Activated CD4-positive, alpha-beta T cell treated with anti-CD3 and anti-CD28 coated beads, Interleukin-2, amount 50 U/mL, for 48 hours (primary cell): ENCODE data around the gene DENND4B.
"Not testable (repeated sequence)": the region's sequence is repeated elsewhere in the genome, so short reads cannot be mapped to it uniquely, and the experiment has no call there.

Source experiments
- DNase-seq, 2 experiments: peaks; one replicate each; pipeline ENCODE4 v3.0.0-alpha.2; 2020

DENND4B gene, protein sequence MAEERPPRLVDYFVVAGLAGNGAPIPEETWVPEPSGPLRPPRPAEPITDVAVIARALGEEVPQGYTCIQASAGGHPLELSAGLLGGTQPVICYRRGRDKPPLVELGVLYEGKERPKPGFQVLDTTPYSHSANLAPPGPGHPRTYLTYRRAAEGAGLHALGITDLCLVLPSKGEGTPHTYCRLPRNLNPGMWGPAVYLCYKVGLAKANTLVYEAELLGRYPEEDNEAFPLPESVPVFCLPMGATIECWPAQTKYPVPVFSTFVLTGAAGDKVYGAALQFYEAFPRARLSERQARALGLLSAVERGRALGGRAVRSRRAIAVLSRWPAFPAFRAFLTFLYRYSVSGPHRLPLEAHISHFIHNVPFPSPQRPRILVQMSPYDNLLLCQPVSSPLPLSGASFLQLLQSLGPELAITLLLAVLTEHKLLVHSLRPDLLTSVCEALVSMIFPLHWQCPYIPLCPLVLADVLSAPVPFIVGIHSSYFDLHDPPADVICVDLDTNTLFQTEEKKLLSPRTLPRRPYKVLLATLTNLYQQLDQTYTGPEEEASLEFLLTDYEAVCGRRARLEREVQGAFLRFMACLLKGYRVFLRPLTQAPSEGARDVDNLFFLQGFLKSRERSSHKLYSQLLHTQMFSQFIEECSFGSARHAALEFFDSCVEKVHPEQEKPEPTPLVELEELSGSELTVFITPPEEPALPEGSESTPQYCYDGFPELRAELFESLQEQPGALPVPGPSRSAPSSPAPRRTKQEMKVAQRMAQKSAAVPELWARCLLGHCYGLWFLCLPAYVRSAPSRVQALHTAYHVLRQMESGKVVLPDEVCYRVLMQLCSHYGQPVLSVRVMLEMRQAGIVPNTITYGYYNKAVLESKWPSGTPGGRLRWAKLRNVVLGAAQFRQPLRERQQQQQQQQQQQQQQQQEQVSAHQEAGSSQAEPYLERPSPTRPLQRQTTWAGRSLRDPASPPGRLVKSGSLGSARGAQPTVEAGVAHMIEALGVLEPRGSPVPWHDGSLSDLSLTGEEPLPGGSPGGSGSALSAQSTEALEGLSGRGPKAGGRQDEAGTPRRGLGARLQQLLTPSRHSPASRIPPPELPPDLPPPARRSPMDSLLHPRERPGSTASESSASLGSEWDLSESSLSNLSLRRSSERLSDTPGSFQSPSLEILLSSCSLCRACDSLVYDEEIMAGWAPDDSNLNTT (N-terminal part only)

DNA sequence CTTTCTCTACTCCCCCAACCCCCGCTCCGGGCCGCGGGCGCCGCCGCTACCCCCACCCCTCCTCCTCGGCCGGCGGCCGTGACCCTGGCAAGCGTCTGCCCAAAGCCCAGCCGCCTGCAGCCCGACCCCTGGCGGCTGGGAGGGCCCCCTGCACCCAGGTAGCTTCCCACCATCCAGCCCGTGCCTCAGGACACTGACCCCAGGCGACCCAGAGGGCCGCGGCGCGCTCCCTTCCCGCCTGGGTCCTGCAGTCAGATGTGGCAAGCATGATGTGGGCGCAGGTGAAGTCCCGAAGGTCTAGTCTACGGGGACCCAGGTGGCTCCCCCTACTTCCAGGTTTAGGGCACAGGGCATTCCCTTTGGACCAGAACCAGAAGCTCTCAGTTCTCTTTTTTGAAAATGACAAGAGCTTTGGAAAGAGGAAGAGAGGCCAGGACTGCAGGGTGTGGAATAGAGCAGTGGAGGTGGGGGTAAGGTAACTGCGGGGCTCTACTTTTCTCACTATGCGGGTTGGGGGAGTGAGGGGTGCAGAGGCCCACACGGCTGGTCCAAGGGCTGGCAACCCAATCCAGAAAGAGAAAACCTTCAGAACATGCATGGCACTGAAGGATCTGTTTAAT is at the start of gene DENND4B:
DENND4B (minus strand) TSS at position 97 of the 620 bp plus-strand sequence. CDS start 2,344 bp downstream, outside the sequence.
- peak; percentile 76 to 79 for DNase-seq

DNA sequence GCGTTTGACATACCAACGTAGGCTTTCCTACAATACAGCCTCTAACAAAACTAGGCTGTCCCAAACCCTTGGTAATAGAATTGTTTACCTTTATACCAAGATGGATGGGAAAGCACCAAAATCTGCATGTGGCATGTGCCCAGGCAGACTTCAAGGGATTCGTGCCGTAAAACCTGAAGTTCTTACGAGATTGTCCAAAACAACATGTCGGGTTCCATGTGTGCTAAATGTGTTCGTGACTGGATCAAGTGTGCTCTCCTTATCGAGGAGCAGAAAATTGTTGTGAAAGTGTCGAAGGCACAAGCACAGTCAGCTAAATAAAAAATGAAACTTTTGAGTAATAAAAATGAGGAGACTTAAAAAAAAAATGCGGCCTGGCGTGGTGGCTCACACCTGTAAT is 49.1 kb upstream of the DENND4B start:
- no peak for DNase-seq

DNA sequence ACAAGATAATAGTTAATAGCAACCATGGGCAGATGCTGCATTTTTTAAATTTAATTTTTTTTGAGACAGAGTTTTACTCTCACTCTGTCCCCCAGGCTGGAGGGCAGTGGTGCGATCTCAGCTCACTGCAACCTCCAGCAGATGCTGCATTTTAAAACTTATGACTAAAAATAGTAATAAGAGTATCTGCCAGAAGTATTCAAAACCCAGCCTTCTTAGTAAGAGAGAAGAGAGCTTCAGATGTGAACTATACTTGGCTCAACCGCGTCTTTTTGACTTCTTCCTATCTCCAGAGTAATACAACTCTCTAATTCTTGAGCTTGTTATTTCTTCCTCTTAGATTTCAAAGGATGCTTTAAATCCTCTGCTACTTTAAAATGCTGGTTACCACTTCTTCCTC is 48.7 kb upstream of the DENND4B start:
- DNase-seq, result no peak

DNA sequence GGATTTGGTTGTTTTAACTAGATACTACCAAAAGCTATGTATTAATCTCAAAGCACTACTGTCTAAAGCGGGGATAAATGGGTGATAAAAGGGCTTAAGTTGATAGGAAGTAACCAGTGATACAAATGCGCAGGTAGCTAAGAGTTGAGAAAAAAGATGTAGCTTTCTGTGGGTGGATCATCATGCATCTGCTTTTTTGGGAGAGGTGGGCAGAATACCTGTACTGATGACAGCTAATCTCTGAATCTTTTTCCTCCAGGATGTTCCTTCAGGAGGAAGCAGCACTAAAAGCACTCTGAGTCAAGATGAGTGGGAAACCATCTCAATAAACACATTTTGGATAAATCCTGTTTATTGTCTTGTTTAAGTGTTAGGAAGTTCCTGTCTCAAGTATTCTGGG is 45.3 kb upstream of the DENND4B start:
- DNase-seq, result no peak

DNA sequence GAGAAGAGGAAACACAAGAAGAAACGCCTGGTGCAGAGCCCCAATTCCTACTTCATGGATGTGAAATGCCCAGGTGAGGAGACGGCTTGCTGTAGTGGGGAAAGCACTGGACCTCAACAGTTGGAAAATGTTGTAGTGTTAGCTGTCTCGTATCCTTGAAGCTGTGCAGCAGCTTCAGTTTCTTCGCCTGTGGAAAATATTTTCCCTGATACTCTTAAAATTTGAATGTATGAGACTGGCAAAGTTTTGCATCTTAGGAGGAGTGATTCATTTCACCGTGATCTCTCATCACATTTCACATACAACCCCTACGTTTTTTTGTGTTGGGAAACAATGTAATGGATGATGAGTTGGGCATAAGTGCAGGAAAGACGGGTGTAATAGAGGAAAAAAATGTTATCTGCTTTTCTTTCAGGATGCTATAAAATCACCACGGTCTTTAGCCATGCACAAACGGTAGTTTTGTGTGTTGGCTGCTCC is 44.7 kb upstream of the DENND4B start:
- no peak for DNase-seq

DNA sequence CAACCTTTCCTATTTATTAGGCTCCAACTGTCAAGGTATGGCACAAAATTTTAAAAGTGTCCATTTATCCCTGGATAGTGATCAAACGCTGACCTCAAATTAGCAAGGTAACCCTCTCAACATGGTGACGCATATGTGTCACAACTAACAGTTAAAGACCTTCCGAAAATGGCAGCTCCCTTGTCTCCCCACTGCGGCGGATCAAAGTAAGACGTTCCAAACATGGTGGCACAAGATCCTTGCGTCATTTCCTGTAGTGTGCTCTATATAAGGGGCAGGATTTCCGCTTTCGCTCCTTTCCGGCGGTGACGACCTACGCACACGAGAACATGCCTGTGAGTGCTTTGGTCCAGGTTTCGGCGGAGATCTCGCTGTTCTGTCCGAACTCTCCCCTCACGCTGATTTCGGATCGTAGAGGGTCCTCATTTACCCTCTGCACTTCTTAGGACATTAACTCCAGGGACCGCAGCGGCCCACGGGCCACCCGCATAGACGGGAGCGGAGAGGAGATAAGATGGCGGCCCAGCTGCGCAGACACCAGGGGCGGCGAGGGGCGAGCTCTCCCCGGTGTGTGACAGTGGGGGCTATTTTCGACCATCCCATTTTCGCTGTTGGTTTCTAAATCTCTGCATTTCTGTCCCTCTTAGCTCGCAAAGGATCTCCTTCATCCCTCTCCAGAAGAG is 44.1 kb upstream of the DENND4B start, which contains the start of gene RPS27:
RPS27 (plus strand) TSS at position 295 of the 683 bp plus-strand sequence; CDS start at position 330, 35 bp downstream.
- peak; percentile 79 to 86 for DNase-seq

DNA sequence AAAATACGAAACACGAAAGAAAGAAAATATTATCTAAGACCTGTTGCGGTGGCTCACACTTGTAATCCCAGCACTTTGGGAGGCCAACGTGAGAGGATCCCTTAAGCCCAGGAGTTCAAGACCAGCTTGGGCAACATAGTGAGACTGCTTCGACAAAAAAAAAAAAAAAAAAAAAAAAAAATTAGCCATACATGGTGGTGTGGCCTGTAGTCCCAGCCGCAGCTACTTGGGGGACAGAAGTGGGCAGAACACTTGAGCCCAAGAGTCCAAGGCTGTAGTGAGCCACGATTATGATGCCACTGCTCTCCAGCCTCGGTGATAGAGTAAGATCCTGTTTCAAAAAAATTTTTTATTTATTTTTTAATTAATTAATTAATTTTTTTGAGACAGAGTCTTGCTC is 41.1 kb upstream of the DENND4B start:
- DNase-seq, result no peak

DNA sequence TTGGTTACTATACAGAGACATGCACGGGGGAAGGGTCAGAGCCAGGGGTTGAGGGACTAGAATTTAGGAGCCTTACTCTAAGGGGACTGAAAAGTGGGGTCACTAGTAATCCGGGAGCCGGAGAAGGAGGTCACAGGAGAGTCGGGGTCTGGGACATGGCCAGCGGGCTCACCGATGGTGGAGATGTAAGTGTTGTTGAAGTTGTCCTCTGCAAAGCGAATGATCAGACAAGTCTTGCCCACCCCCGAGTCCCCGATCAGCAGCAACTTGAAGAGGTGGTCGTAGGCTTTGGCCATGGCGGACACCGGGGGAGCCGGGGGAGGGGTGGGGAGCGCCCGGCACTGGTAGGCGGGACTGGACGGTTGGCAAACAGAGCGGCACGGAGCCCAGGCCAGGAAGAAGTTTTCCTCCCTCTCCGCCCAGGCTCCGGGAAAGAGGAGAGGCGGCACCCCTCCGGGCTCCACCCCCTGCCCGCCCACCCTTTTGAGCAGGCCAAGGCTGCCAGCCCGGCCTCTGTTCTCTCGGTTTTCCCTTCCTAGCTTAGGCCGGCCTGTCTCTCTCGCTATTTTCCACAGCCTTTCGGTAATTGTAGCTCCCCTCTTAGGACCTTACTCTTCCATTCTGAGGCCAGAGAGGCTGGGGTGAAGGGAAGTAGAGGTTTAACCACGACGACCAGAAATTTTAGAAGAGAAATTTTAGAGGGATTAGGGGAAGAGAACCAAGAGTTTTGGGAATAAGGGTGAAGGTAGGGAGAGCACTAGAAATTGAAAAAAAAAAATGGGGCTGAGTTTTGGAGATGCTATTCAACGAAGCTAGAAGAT is 39.6 kb upstream of the DENND4B start, which contains the start of gene RAB13:
RAB13 (minus strand) TSS at position 399 of the 821 bp plus-strand sequence; CDS start at position 296, 103 bp downstream.
- DNase-seq, result no peak

DNA sequence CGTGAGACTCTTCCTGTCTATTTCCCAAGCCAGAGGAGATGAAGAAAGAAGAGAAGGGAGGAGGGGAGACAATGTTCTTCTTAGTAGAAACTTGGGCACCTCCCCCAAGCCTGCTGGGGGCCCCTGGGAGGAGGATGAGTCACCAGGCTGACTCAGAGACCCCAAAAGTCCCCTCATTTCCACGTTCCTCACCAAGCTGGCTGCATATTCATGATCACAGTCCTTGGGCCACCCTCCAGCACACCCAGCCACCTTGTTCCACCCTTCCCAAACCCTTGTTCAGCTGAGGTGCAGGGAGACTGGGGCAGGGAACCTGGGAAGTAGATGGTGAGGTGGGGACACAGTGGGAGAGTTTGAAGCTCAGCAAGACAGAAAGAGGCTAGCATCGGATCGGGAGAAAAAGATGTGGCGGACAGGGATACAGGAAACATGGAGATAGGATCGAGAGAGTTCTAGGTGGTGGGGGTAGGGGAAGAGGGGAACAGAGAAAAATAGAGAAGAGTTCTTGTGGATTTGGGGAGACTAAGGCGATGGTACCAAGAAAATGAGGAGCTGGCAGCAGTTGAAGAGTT is 38.9 kb upstream of the DENND4B start:
- DNase-seq, result peak; percentile 49 to 60

DNA sequence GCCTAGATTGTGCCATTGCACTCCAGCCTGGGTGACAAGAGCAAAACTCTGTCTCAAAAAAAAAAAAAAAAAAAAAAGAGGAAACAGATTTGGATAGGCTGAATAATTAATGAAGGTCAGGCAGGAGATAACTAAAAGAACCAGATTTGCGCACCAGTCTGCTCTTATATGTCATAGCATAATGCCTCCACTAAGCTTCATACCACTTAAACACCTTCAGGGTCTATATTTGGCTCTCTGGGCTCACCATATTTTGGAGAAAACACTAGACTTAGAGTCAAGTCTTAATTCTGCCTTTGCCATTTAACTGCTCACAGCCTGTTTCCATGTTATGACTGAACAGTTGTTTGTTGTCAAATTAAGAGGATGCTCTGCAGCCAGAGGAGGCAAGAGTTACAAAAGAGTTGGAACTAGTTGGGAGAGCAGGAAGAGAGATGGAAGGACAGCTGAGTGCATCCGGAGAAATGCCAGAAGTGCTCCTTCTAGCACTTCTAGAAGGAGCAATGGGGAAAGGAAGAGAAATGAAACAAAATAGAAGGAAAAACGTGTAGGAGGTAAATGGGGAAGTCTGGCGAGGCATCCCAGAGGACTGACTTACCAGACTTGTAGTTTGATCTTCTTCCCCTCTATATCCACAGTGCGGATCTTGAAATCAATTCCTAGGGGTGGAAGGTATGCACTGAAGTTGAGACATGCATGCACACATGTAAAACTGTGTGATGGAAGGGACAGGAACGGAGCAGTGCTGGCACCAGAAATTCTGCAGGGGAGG is 37.8 kb upstream of the DENND4B start:
- no peak for DNase-seq

DNA sequence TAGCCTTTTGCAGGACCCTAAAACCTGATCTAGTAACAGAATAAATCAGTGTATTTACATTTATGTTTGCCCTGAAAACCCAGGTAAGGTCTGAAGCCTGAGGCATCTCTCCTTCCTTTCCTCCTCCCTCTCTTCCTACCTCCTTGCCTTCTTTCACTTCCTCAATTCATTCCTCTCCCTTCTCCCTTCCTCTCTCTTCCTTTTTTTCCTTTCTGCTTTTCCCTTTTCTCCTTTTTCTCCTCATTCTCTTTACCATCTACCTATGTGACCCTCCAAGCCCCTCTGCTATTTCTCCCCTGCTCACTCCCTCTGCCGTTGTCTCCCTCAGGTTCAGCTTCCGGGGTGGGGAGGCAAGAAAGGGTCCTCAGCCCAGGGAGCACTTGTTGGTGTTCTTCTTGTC is 35.2 kb upstream of the DENND4B start:
- not testable (repeated sequence) for DNase-seq

DNA sequence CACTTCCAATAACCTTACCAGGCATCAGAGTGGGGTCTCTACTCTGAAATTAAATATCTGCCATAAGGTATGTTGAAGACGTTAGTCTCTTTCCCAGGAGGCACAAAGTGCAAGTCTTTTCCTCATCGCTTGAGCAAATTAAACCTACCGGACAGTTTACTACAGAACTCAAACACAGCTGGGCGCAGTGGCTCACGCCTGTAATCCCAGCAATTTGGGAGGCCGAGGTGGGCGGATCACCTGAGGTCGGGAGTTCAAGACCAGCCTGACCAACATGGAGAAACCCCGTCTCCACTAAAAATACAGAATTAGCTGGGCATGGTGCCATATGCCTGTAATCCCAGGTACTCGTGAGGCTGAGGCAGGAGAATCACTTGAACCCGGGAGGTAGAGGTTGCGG is 32.6 kb upstream of the DENND4B start:
- not testable (repeated sequence) for DNase-seq

DNA sequence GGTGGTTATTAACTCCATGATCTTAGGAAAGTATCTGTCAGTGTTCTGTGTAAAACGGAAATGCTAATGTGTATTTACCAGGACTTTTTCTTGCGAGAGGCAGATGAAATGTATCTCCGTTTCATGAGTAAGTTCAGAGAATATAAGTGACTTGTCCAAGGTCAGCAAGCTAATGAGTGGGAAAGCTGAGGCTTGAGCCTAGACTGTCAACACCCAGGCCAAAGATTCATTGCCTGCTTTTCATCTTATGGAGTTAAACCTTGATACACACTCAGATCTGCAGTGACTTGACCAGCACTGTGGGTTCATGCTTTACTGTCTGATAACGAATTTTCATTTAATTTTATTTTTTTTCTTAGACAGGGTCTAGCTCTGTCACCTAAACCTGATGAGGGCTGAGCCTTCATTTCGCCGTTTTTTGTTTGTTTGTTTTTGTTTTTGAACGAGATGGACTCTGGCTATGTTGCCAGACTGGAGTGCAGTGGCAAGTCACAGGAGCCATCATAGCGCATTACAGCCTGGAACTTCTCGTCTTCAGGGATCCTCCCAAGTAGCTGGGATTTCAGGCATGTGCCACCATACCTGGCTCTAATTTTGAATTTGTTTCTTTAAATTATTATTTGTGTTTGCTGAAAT is 31.9 kb upstream of the DENND4B start:
- DNase-seq, result no peak

DNA sequence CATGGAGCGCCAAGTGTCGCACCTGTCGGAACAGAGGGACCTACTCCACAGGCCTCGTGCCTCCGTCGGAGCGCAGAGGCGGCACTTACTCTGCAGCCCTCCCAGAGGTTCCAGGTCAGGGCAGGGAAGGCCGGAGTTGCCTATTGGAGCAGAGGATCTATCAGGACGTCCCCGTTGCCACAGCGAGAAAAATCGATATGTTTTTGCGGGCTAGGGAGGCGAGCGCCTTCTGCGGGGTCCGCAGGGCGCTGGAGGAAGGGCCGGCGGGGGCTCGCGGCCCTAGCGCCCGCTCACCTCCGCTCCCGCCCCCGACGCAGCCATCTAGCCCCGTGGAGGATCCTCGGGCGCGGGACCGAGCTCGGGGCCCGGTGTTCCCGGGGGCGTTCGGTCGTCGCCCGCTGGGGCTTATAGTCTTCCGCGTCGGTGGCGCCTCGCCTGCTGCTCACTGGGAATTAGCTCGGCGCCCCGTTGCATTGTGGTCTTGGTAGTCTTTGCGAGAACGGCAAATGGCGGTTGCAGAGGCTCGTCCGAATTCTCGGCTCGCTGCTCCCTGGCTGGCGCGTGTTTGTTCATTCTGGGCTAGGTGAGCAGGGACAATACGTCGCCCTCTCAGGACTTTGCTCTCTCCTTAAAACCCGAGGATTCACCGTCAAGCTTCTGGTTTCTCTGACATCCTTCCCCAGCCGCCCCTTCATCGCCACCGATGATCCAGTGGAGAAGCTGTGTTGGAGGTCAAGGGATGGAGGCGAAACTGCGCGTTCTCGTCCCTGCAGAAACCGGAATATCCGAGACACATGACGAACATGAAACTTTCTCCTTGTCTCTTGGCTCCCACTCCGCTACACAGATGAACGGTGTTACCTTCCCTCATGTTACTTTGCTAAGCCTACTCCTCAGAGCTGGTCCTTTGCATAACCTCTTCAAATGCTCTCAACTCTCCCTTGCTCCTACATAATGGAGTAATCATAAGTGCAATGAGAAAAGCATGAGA is 31.0 kb upstream of the DENND4B start, which contains the start of gene JTB:
JTB (minus strand) TSS at position 425 of the 991 bp plus-strand sequence; CDS start at position 3, 422 bp downstream.
- peak; percentile 86 to 90 for DNase-seq

DNA sequence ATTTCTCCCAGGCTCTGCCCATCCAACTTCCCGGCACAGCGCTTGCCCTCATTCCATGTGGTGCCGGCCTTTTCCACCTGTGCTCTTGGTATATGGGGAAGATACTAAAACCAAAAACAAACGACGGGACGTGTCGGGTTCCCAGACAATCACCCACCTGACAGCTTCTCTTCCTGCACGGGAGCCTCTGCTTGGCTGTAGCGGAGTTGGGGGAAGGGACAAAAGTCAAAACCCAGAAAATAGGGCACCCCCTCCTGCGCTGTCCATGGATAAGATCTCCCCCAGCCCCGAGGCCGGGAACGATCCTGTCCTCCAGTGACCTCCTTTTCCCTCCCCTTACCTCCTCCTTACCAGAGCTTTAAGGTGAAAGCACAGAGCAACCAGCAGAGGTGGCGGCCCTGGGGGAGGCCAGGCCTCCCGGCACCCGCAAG is 30.3 kb upstream of the DENND4B start:
- DNase-seq, result no peak

DNA sequence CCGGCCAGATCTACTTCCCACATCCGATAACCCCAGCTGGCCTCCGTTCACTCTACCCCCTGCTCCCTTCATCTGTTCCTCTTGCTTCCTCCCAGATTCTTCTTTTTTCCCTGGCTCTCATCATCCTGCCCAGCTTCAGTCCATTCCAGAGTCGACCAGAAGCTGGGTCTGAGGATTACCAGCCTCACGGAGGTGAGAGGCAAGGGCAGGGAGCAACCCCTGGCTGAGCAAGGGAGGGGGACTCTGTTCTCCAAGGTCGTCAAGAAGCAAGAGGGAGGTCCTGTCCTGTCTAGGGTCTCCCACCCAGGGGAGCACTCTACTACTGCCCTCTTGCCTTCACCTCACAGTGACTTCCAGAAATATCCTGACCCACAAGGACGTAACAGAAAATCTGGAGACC is 27.0 kb upstream of the DENND4B start:
- no peak for DNase-seq

DNA sequence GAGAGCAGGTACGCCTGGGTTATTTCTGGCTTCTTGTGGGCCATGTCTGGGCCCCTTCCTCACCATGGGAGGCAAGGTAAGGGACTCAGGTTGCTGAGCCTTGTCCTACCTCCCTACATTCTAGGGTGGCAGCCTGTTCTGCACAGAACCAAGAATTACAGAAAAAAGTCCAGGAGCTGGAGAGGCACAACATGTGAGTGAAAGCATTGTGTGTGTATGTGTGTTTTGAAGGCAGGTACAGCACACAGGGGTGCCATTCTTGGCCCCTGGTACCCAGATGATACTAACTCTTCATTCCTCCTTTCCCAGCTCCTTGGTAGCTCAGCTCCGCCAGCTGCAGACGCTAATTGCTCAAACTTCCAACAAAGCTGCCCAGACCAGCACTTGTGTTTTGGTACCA is 26.6 kb upstream of the DENND4B start:
- no peak for DNase-seq

DNA sequence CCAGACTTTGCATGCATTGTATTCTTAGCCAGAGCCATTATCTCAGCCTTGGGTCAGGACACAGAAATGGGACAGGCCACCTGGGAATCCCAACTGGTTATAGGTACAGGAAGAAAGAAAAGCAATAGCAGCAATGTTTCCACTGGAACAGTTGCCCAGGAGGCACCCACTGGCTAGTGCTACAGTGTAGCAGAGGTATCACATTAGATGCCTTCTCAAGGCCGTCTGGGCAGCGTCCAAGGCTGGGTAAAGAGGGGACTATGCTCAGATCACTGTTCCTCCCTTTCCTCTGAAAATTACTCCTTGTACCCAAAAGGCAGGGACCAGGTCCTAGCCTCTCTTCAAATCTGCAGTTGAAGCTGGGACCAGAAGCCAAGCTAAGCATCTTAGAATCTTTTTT is 23.8 kb upstream of the DENND4B start:
- no peak for DNase-seq
